ENCODE results near the gene C19orf18. TPM values are rescaled to one million over a fixed set of nuclear protein-coding genes. Genes with fewer than 3 reads are reported as not detected.

The C19orf18 gene
- total RNA-seq, 1 experiment from 2014 or later = 1.1 TPM

GRCh38 chr19:57947419-57948134, 26.8 kb downstream of the C19orf18 start, which contains the start of gene ZNF256 (continued):
- TF ChIP-seq NR3C1 (CRISPR knock-in tag; conservative IDR thresholded peaks at IDR 0.05; ENCODE audit: low read depth) = no peak
- TF ChIP-seq ATF1 (CRISPR knock-in tag; IDR thresholded peaks at IDR 0.05) = no peak
- peak; percentile 40; the same call in 1 of the 2 replicates for TF ChIP-seq HMGXB4 (CRISPR knock-in tag; IDR thresholded peaks at IDR 0.05)
- no peak for TF ChIP-seq EMX1 (CRISPR knock-in tag; IDR thresholded peaks at IDR 0.05)
- no peak for TF ChIP-seq ZNF232 (CRISPR knock-in tag; IDR thresholded peaks at IDR 0.05)
- no peak for TF ChIP-seq ATF3 (CRISPR knock-in tag; conservative IDR thresholded peaks at IDR 0.05)
- TF ChIP-seq ZMAT4 (CRISPR knock-in tag; IDR thresholded peaks at IDR 0.05) = no peak
- TF ChIP-seq IRF2 (CRISPR knock-in tag; IDR thresholded peaks at IDR 0.05; ENCODE audit: borderline replicate concordance, low read depth) = no peak
- TF ChIP-seq PRDM15 (CRISPR knock-in tag; IDR thresholded peaks at IDR 0.05) = no peak
- TF ChIP-seq NFYB (CRISPR knock-in tag; conservative IDR thresholded peaks at IDR 0.05; ENCODE audit: low read depth) = peak; percentile 66
- TF ChIP-seq ZNF532 (CRISPR knock-in tag; IDR thresholded peaks at IDR 0.05; ENCODE audit: borderline replicate concordance) = no peak
- no peak for TF ChIP-seq ZNF138 (CRISPR knock-in tag; conservative IDR thresholded peaks at IDR 0.05)
- no peak for TF ChIP-seq NR1H2 (CRISPR knock-in tag; IDR thresholded peaks at IDR 0.05)
- TF ChIP-seq JUN (CRISPR knock-in tag; IDR thresholded peaks at IDR 0.05) = peak; percentile 9; the same call in 1 of the 2 replicates
- peak; percentile 93 for TF ChIP-seq E2F5 (CRISPR knock-in tag; IDR thresholded peaks at IDR 0.05)
- no peak for TF ChIP-seq ATF2 (CRISPR knock-in tag; IDR thresholded peaks at IDR 0.05; ENCODE audit: borderline replicate concordance, low read depth)
- 0 out of 2 replicates have a peak, but pooled peaks have one; percentile 1 for TF ChIP-seq E2F4 (CRISPR knock-in tag; IDR thresholded peaks at IDR 0.05; ENCODE audit: borderline replicate concordance, low read depth)
- TF ChIP-seq CREM (CRISPR knock-in tag; IDR thresholded peaks at IDR 0.05) = peak; percentile 72; the same call in 1 of the 2 replicates
- no peak for TF ChIP-seq HMGA2 (CRISPR knock-in tag; IDR thresholded peaks at IDR 0.05)
- TF ChIP-seq GTF2I (CRISPR knock-in tag; conservative IDR thresholded peaks at IDR 0.05) = no peak
- TF ChIP-seq SP1 (CRISPR knock-in tag; conservative IDR thresholded peaks at IDR 0.05) = peak; percentile 88
- no peak for TF ChIP-seq NR2C2 (CRISPR knock-in tag; IDR thresholded peaks at IDR 0.05)
- no peak for TF ChIP-seq ZNF317 (CRISPR knock-in tag; IDR thresholded peaks at IDR 0.05; ENCODE audit: borderline replicate concordance, low read depth)

All from WTC11 (cell line).